Natural killer cell (primary cell): ENCODE measurements around the gene NEFH. TPM values are rescaled to one million over a fixed set of nuclear protein-coding genes. Genes with fewer than 3 reads are reported as not detected.
A peak's percentile ranks its signal among the peaks of the same experiment; 100 is the strongest.

ENCODE experiments used
- ATAC-seq, 3 donors: fragments of 150-1000 bp in 2 of 3; fragments of 200-7000 bp in 1 of 3; cut with Tn5 transposase; 1 replicate in 1 of 3; 2 replicates in 2 of 3; pipeline ENCODE4 v1.10.0; 2021; ENCODE audit warnings: mild to moderate bottlenecking in 2 of 3, moderate library complexity in 2 of 3
- DNase-seq, 2 donors: peaks; one replicate each; pipeline versions ENCODE4 v3.0.0 to v3.0.0-alpha.2; 2013 to 2021; ENCODE audit warnings: mixed read lengths in 1 of 2
- H3K27ac ChIP-seq: one replicate; pipeline ENCODE4 v1.5.1; 2013; ENCODE audit warnings: mild to moderate bottlenecking, low read length
- H3K27me3 ChIP-seq: one replicate; pipeline ENCODE4 v1.6.1; 2013; ENCODE audit warnings: low read length; ENCODE audit not compliant: control insufficient read depth, insufficient read depth
- H3K36me3 ChIP-seq: one replicate; pipeline ENCODE4 v1.6.1; 2013; ENCODE audit warnings: low read length; ENCODE audit not compliant: control insufficient read depth, insufficient read depth
- H3K4me1 ChIP-seq: one replicate; pipeline ENCODE4 v1.6.1; 2013; ENCODE audit warnings: low read length; ENCODE audit not compliant: control insufficient read depth, insufficient read depth
- H3K4me3 ChIP-seq: one replicate; pipeline ENCODE4 v1.5.1; 2013; ENCODE audit warnings: low read length
- H3K9me3 ChIP-seq: one replicate; pipeline ENCODE4 v1.6.1; 2013; ENCODE audit warnings: low read length; ENCODE audit not compliant: control insufficient read depth, insufficient read depth
- H3K27ac Mint-ChIP-seq, 2 donors: one replicate each; pipeline ENCODE4 v1.8.0; 2022; ENCODE audit warnings: mild to moderate bottlenecking in 2 of 2, mixed read lengths in 2 of 2, moderate library complexity in 1 of 2
- H3K27me3 Mint-ChIP-seq, 2 donors: one replicate each; pipeline ENCODE4 v1.8.0; 2022; ENCODE audit warnings: low read depth in 2 of 2, mixed read lengths in 2 of 2
- H3K36me3 Mint-ChIP-seq: one replicate; pipeline ENCODE4 v1.8.0; 2022; ENCODE audit warnings: mixed read lengths
- H3K4me1 Mint-ChIP-seq, 2 donors: one replicate each; pipeline ENCODE4 v1.8.0; 2022; ENCODE audit warnings: mixed read lengths in 2 of 2
- H3K4me3 Mint-ChIP-seq: one replicate; pipeline ENCODE4 v1.8.0; 2022; ENCODE audit warnings: mild to moderate bottlenecking, moderate library complexity, mixed read lengths
- H3K9me3 Mint-ChIP-seq, 2 donors: one replicate each; pipeline ENCODE4 v1.8.0; 2022; ENCODE audit warnings: mixed read lengths in 2 of 2
- WGBS: methylation state at CpG from one replicate; pipeline ENCODE4 v1.1.7; 2013; ENCODE audit warnings: missing lambda C conversion rate; ENCODE audit not compliant: insufficient coverage; 5-methylcytosine and 5-hydroxymethylcytosine counted together
- intact Hi-C: fragments of 100-400 bp; cut with micrococcal nuclease; formaldehyde crosslinking; loops from one replicate; pipeline ENCODE4 v1.14.2; 2022
- total RNA-seq, 4 donors: library from RNA; stranded (reverse); fragments of 120-200 nt in 1 of 4; gene quantifications; one replicate each; pipeline versions ENCODE4 v1.2.3 to v1.2.4, GENCODE V29; 2013 to 2022
- TF ChIP-seq, protein P1 (sequence below): fragments of 200-600 bp; IDR thresholded peaks from one replicate; pipeline ENCODE4 v1.8.0; 2022; ENCODE audit warnings: antibody characterized with exemption

Gene NEFH
- total RNA-seq, 3 donors from 2014 or later (not counting 1 experiment from before 2014, with no cell fraction given) = 0.09 to 0.48 (median 0.12) TPM

DNA sequence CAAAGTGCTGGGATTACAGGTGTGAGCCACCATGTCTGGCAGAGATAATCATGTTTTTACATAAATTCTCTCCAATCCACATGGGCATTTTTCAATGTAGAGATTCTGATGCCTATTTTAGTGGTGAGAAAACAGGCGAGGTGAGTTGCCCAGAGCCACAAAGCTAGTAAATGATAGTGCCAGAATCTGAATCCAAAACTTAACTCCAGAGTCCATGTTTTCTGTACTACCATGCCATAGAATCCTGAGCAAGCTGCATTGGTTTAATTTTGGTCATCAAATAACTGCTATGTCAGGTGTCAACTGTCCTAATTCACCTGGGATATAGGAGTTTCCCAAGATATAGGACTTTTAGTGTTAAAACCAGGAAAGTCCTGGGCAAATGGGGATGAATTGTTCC, 13.6 kb downstream of the NEFH start:
- Mint-ChIP-seq H3K9me3 (no peaks in the 10 kb centered on the region), H3K4me1 (no peaks in the 10 kb centered on the region), H3K4me3 (no peak overlapping the region), H3K36me3 (no peaks in the 10 kb centered on the region), H3K27me3 (peaks cover 0 to 3% of the 10 kb centered on the region in 2 donors), H3K27ac (no peak overlapping the region)
- H3K27ac ChIP-seq = no peak overlapping the region
- no peaks in the 10 kb centered on the region for H3K36me3 ChIP-seq
- intact Hi-C loops = no loop called here
- WGBS = 88% methylated on average over 1 of the region's 1 CpG
- TF ChIP-seq, protein P1, sequence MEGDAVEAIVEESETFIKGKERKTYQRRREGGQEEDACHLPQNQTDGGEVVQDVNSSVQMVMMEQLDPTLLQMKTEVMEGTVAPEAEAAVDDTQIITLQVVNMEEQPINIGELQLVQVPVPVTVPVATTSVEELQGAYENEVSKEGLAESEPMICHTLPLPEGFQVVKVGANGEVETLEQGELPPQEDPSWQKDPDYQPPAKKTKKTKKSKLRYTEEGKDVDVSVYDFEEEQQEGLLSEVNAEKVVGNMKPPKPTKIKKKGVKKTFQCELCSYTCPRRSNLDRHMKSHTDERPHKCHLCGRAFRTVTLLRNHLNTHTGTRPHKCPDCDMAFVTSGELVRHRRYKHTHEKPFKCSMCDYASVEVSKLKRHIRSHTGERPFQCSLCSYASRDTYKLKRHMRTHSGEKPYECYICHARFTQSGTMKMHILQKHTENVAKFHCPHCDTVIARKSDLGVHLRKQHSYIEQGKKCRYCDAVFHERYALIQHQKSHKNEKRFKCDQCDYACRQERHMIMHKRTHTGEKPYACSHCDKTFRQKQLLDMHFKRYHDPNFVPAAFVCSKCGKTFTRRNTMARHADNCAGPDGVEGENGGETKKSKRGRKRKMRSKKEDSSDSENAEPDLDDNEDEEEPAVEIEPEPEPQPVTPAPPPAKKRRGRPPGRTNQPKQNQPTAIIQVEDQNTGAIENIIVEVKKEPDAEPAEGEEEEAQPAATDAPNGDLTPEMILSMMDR = no peak
- no peak for DNase-seq
- H3K4me3 ChIP-seq = no peak overlapping the region
- H3K27me3 ChIP-seq = no peaks in the 10 kb centered on the region
- no peaks in the 10 kb centered on the region for H3K4me1 ChIP-seq
- H3K9me3 ChIP-seq = no peaks in the 10 kb centered on the region
- no peak for ATAC-seq

DNA sequence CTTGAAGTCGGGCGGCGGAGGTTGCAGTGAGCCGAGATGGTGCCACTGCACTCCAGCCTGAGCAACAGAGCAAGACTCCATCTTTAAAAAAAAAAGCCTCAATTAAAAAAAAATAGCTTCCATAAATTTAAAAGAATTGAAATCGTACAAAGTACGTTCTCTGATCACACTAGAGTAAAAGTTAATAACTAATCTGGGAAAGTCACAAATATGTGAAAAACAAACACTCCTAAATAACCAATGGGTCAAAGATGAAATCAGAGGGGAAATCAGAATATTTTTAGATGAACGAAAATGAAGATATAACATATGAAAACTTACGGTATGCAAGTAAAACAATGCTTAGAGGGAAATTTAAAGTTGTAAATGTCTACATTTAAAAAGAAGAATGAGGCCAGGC, 19.8 kb downstream of the NEFH start:
- Mint-ChIP-seq H3K9me3 (no peaks in the 10 kb centered on the region), H3K4me3 (no peak overlapping the region), H3K36me3 (no peaks in the 10 kb centered on the region), H3K27me3 (no peaks in the 10 kb centered on the region), H3K27ac (no peak overlapping the region), H3K4me1 (no peaks in the 10 kb centered on the region)
- Histone ChIP-seq H3K27ac (no peak overlapping the region), H3K36me3 (no peaks in the 10 kb centered on the region), H3K9me3 (no peaks in the 10 kb centered on the region), H3K4me3 (no peak overlapping the region), H3K27me3 (no peaks in the 10 kb centered on the region), H3K4me1 (no peaks in the 10 kb centered on the region)
- no peak for DNase-seq
- TF ChIP-seq, protein P1 = no peak
- WGBS = 97% methylated on average over 6 of the region's 8 CpGs
- intact Hi-C loops = no loop called here
- no peak for ATAC-seq

DNA sequence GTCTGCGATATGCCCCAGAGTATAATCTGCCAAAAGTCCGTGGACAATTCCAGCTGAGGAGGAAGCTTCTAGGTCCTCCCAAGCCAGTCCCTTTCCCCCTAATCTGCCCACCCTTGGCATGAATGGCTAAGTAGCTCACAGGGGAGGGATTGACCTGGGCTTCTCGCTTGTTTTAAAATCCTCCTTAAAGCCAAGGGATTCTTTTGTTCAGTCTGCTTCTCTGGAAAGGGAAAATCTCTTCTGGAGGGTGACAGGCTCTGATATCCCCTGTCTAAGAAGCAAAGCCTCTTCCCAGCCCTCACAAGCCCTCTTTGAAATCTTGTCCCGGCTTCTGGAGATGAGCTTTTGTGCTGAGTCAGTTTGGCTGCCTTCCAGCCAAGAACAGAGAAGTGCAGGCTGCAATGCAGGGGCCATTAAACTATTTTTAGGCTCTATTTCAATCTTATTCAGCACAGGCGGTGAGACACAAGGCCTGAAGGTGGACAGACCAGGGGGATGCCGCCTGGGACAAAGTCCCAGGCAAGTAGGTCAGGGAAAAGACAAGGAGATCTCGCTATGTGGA, 23.9 kb downstream of the NEFH start:
- no peaks in the 10 kb centered on the region for H3K4me1 Mint-ChIP-seq
- no peaks in the 10 kb centered on the region for H3K9me3 Mint-ChIP-seq
- DNase-seq = no peak
- Histone ChIP-seq H3K4me3 (no peak overlapping the region), H3K9me3 (no peaks in the 10 kb centered on the region), H3K36me3 (peaks cover 22% of the 10 kb centered on the region), H3K27me3 (no peaks in the 10 kb centered on the region), H3K4me1 (no peaks in the 10 kb centered on the region), H3K27ac (no peak overlapping the region)
- H3K36me3 Mint-ChIP-seq = no peaks in the 10 kb centered on the region
- no peak for ATAC-seq
- TF ChIP-seq, protein P1 = no peak
- no peak overlapping the region for H3K4me3 Mint-ChIP-seq
- H3K27ac Mint-ChIP-seq = peak overlapping the region in 1 of 2 donors; percentile 40
- no peaks in the 10 kb centered on the region for H3K27me3 Mint-ChIP-seq
- intact Hi-C loops = no loop called here
- 81% methylated on average over 7 of the region's 7 CpGs for WGBS

DNA sequence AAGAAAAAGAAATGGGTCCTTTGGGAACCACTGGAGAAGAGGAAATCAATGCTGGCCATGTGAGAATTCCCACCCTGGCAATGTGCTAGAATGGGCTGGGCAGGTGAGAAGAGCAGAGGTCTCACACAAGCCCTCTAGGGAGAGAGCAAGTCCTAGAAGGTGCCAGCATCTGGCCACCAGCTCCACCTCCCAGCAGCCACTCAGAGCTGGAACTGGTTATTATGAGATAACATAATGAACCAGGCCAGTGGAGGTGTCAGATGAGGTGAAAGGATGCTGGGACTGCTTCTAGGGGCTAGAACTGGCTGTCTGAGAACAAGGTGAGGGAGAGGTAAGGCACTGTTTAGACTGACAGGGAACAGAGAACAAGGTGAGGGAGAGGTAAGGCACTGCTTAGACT, 29.3 kb downstream of the NEFH start:
- intact Hi-C loops = no loop called here
- Histone ChIP-seq H3K27me3 (no peaks in the 10 kb centered on the region), H3K36me3 (peaks cover 51% of the 10 kb centered on the region), H3K4me1 (no peaks in the 10 kb centered on the region), H3K27ac (no peak overlapping the region), H3K4me3 (no peak overlapping the region), H3K9me3 (no peaks in the 10 kb centered on the region)
- peaks cover 0 to 4% of the 10 kb centered on the region in 2 donors for H3K4me1 Mint-ChIP-seq
- peaks cover 20% of the 10 kb centered on the region for H3K36me3 Mint-ChIP-seq
- H3K9me3 Mint-ChIP-seq = no peaks in the 10 kb centered on the region
- H3K27ac Mint-ChIP-seq = peak overlapping the region in 1 of 2 donors; percentile 4
- H3K4me3 Mint-ChIP-seq = no peak overlapping the region
- ATAC-seq (no peak), DNase-seq (no peak)
- H3K27me3 Mint-ChIP-seq = no peaks in the 10 kb centered on the region
- TF ChIP-seq, protein P1 = no peak
